HG03066 (cell line): ENCODE measurements around the gene WDFY2.
A peak's percentile ranks its signal among the peaks of the same experiment; 100 is the strongest.
"Not testable (repeated sequence)": the region's sequence is repeated elsewhere in the genome, so short reads cannot be mapped to it uniquely, and the experiment has no call there.

ENCODE experiments used
- ATAC-seq: cut with Tn5 transposase; IDR thresholded peaks from one replicate; pipeline ENCODE4 v1.9.1; 2021; ENCODE audit warnings: low read depth; ENCODE audit not compliant: unreplicated experiment

The WDFY2 gene

GRCh38 chr13:51583875-51584730, at the start of gene WDFY2:
Gene WDFY2 (plus strand): TSS chr13:51584462. CDS start chr13:51584688, 226 bp downstream.
- peak; percentile 77 for ATAC-seq

GRCh38 chr13:51538591-51539179, 45.6 kb upstream of the WDFY2 start:
- ATAC-seq: no peak

GRCh38 chr13:51539887-51540286, 44.4 kb upstream of the WDFY2 start:
- ATAC-seq: no peak

- ATAC-seq: no peak
Measured at GRCh38 chr13:51541037-51541436, 43.2 kb upstream of the WDFY2 start.

- ATAC-seq: no peak
Measured at GRCh38 chr13:51541809-51542258, 42.4 kb upstream of the WDFY2 start.

- no peak for ATAC-seq
Measured at GRCh38 chr13:51542346-51543242, 41.7 kb upstream of the WDFY2 start.

GRCh38 chr13:51545446-51545845, 38.8 kb upstream of the WDFY2 start:
- not testable (repeated sequence) for ATAC-seq

- ATAC-seq: no peak
Measured at GRCh38 chr13:51547425-51548176, 36.7 kb upstream of the WDFY2 start.

- peak; percentile 60 for ATAC-seq
Measured at GRCh38 chr13:51549050-51549449, 35.2 kb upstream of the WDFY2 start.

GRCh38 chr13:51549593-51549992, 34.7 kb upstream of the WDFY2 start:
- ATAC-seq: no peak

- ATAC-seq: no peak
Measured at GRCh38 chr13:51550151-51550550, 34.1 kb upstream of the WDFY2 start.

GRCh38 chr13:51551416-51551815, 32.8 kb upstream of the WDFY2 start:
- no peak for ATAC-seq

- ATAC-seq: no peak
Measured at GRCh38 chr13:51552027-51552426, 32.2 kb upstream of the WDFY2 start.

GRCh38 chr13:51553531-51553930, 30.7 kb upstream of the WDFY2 start:
- no peak for ATAC-seq

GRCh38 chr13:51556740-51557139, 27.5 kb upstream of the WDFY2 start:
- no peak for ATAC-seq

- ATAC-seq: no peak
Measured at GRCh38 chr13:51557438-51557837, 26.8 kb upstream of the WDFY2 start.

GRCh38 chr13:51557875-51558612, 26.2 kb upstream of the WDFY2 start:
- ATAC-seq: no peak

- no peak for ATAC-seq
Measured at GRCh38 chr13:51559946-51560735, 24.1 kb upstream of the WDFY2 start.
